Stimulated activated CD4-positive, alpha-beta T cell treated with anti-CD3 and anti-CD28 coated beads, Interleukin-15, amount 100 ng/mL, for 1 hour (primary cell): ENCODE results near the gene NANOS1.
"Not testable (repeated sequence)": the region's sequence is repeated elsewhere in the genome, so short reads cannot be mapped to it uniquely, and the experiment has no call there.

Experiments used
- DNase-seq, 2 donors: peaks; one replicate each; pipeline ENCODE4 v3.0.0-alpha.2; 2020; ENCODE audit warnings: low read depth in 1 of 2, low spot score in 1 of 2

NANOS1 gene

GRCh38 chr10:119006451-119007210 is 22.9 kb upstream of the NANOS1 start:
- no peak for DNase-seq

DNA sequence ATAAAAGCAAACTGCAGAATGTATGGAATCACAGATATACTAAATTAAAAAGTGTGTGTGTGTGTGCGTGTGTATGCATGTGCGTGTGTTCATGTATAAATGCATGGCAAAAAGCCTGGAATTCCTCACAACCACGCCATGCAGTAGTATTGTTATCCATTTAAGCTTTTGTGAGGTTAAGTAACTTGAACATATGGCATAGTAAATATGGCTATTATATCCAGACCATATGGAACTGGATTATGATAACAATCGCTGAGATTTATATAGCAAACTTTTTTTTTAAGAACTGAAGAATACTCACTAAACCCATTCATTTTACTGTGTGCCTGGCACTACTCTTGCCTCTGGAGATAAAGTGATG is 22.3 kb upstream of the NANOS1 start:
- DNase-seq: no peak

- DNase-seq: no peak
Measured at GRCh38 chr10:119020627-119020946, 8.9 kb upstream of the NANOS1 start.

DNA sequence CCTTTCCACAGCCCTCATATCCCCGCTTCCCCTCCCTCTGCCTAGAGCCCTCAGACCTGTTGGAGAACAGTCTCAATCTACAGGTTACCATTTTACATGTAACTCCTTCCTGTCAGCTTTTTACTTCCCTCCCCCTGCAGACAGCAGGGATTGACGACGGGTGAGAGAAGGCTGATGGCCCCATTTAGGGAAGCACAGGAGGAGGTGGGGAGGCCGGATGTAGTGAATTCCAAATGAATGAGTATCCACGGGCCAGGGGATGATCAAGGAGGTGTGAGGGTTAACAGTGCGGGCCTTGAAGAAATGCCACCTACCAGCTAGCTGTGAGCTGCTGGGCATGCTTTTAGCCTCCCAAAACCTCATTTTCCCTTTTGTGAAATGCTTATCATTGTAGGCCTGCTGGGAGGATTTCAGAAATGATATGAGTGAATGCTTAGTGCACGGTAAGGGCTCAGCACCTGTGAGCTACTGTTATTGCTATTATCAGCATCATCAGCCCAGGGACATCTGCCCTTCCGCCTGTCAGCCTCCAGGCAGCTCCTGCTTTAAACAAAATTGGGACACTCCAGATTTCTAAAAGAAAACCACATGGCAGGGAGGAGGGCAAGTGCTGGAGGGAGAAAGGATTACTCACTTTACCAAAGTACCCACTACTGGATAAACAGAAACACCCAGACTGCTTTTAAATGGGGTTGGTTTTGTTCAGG is 6.5 kb upstream of the NANOS1 start:
- no peak for DNase-seq

DNA sequence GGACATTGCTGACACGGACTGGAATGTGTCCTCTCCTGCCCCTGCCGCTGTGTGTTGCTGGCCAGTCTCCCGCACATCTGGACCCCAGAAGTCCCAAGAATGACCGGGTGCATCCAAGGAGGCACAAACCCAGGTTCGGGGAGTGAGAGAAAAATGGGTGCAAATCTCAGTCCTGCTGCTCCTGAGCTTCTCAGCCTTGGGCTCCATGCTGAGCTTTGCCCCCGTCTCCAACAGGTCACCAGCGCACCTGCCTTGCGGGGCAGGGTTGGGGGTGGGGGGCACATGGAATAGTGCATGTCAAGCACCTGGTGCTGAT is 6.0 kb upstream of the NANOS1 start:
- no peak for DNase-seq

DNA sequence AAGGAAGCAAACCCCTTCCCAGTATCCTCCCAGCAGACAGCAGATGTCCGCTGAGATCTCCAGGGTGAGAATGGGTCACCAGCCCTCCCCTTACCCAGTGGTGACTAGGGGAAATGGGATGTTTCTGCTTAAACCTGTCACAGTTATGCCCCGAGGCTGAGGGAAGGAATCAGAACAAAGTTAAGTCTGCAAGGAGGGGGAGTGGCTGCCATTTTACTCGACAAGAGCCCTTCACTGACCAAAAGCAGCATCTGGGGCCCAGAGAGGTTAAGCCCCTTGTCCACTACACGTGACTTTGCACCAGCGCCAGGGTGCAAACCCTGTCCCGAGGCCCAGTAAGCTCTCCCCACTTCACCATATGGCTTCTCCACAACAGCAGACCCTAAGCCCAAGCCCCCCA is 4.6 kb upstream of the NANOS1 start:
- DNase-seq: no peak

GRCh38 chr10:119025336-119025735 is 4.2 kb upstream of the NANOS1 start:
- no peak for DNase-seq

GRCh38 chr10:119025776-119026175 is 3.7 kb upstream of the NANOS1 start:
- no peak for DNase-seq

GRCh38 chr10:119026301-119027110 is 3.0 kb upstream of the NANOS1 start:
- DNase-seq: no peak

DNA sequence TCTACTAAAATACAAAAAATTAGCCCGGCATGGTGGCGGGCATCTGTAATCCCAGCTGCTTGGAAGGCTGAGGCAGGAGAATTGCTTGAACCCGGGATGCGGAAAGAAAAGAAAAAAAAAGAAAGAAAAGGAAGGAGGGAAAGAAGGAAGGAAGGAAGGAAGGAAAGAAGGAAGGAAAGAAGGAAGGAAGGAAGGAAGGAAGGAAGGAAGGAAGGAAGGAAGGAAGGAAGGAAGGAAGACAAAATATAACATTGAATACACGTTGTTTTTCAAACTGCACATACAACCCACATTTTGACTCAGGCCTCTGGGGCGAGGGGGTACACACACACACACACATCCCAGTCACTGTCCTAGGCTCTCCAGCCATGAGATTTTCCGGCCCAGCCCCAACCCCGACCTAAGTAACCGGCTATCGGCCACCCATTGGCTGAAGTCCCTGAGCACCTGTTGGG is 1.0 kb upstream of the NANOS1 start:
- not testable (repeated sequence) for DNase-seq

DNA sequence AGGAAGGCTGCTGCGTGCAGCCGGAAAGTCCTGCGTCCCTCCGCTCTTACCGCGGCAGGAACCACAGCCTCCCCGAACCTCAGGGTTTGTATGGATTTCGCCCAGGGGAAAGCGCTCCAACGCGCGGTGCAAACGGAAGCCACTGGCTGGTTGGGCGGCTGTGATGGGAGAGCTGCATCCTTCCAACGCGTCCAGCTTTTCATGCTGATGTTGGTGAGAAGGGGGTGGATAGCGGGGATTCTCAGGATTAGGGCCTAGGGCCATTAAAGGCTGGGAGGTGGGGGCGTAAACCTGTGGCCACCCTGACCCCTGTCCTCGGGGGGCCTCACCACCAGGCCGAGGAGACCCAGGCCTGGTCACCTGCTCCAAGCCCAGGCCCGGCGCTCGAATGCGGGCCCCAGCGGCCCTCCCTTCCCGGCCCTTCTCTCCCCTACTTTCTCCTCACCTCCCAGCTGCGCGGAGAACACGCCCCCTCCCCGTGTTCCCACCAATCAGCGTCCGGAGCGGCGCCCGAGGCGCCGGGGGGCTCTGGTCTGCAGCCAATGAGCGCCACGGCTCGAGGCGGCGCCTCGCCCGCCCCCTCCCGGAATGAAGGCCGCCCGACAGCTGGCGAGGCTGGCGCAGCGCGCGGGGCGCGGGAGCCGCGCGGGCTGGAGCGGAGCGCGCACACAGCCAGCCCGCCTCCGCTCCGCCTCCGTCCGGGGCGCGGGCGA is 458 bp upstream of the NANOS1 start:
- peak; percentile 60 to 69 for DNase-seq

- peak; percentile 16 to 26 for DNase-seq
Measured at GRCh38 chr10:119030421-119031250, 1.1 kb downstream of the NANOS1 start.

DNA sequence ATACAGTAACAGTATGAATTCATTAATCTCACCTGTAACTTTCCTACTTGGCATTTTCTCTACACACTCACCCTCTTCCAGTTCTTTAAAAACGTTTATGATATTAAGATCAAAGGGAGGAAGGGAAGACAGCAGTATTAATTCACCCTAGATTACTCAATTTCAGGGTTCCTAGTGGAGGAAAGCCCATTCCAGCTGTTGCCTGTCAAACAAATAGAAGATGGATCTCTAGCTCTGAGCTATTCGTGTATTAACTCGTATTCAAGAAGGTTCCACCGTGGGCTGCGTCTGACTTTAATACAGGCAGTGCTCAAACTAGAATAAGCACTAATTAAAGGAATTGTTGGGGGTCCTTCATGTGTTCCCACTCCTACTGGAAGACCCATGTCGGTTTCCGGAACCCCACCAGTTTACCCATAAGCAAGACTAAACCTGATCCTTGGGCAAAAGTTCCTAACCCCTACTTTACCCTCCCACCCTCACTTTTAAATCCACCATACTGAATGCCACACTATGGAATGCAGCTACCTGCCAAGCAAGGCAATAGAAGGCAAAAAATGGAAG is 2.1 kb downstream of the NANOS1 start:
- DNase-seq: no peak

DNA sequence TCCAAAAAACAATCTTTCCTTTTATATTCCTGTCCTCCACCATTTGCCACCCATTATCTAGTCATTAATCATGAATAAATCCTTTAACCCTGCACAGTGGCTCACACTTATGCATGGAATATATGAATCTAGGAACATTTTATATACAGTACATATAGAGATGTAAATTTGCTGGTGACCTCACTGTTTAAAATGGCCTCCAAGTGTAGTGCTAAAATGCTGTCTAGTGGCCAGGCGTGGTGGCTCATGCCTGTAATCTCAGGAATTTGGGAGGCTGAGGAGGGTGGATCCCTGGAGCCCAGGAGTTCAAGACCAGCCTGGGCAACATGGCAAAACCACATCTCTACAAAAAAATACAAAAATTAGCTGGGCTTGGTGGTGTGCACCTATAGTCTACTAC is 9.6 kb downstream of the NANOS1 start:
- no peak for DNase-seq

DNA sequence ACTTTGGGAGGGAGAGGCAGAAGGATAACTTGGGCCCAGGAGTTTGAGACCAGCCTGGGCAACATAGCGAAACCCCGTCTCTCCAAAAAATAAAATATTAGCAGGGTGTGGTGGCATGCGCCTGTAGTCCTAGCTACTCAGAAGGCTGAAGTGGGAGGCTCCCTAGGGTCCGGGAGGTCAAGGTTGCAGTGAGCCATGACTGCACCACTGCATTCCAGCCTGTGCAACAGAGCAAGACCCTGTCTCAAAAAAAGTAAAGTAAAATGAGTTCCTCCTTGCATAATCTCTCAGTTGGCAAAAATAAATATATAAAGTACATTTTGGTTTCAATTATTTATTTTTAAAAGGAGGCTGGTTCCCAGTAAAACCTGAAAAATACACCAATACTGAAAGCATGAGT is 11.8 kb downstream of the NANOS1 start:
- no peak for DNase-seq

- DNase-seq: no peak
Measured at GRCh38 chr10:119042169-119042568, 12.7 kb downstream of the NANOS1 start.

- DNase-seq: no peak
Measured at GRCh38 chr10:119045561-119045960, 16.0 kb downstream of the NANOS1 start.

- DNase-seq: no peak
Measured at GRCh38 chr10:119049361-119049760, 19.8 kb downstream of the NANOS1 start.

DNA sequence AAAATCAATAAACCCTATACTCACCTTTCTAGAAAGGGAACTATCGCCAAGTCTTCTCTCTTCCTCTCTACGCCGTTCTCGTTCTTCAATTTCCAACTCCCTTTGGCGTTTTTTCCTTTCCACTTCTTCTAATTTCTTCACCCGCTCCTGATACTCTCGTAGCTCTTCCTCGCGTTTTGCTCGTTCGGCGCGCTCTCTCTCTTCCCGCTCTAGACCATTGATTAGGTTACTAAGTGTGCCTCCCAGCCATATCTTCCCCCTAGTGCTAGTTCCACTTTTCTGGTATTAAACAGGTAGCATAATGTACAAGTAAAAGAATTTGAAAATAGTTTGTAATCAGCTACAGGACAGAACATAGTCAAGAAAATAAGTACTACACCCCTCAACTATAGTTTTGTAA is 20.3 kb downstream of the NANOS1 start:
- no peak for DNase-seq

- DNase-seq: no peak
Measured at GRCh38 chr10:119051775-119052174, 22.3 kb downstream of the NANOS1 start.
